Brain microvascular endothelial cell (primary cell): ENCODE measurements around the gene KCNJ15.

Source experiments
- DNase-seq: peaks from one replicate; pipeline ENCODE4 v3.0.0-alpha.2; 2020
- H3K27ac ChIP-seq: fragments of 250-450 bp; sonication (Bioruptor Pico); 2 replicates; pipeline ENCODE4 v1.5.1; 2020; ENCODE audit warnings: mild to moderate bottlenecking, moderate library complexity
- H3K27me3 ChIP-seq: fragments of 250-450 bp; sonication (Bioruptor Pico); replicated peaks from 2 replicates; pipeline ENCODE4 v1.5.1; 2020; ENCODE audit warnings: mild to moderate bottlenecking
- H3K36me3 ChIP-seq: fragments of 250-450 bp; sonication (Bioruptor Pico); replicated peaks from 2 replicates; pipeline ENCODE4 v1.5.1; 2020; ENCODE audit warnings: mild to moderate bottlenecking
- H3K4me3 ChIP-seq: 2 replicates; pipeline ENCODE4 v1.5.1; 2011; ENCODE audit warnings: low read depth, mild to moderate bottlenecking, control low read depth, low read length, moderate library complexity
- in situ Hi-C: cut with HindIII; loops from 2 replicates; pipeline ENCODE4 v1.10.0; 2017; ENCODE audit warnings: low sequenced_read_pairs, low pct_ligation_motif_present
- TF ChIP-seq, protein P1 (sequence below): IDR thresholded peaks from 2 replicates; pipeline ENCODE4 v1.5.1; 2011; ENCODE audit warnings: low read depth, mild to moderate bottlenecking, moderate library complexity, low read length, control low read depth, inconsistent platforms; ENCODE audit errors: missing control alignments

KCNJ15 gene

DNA sequence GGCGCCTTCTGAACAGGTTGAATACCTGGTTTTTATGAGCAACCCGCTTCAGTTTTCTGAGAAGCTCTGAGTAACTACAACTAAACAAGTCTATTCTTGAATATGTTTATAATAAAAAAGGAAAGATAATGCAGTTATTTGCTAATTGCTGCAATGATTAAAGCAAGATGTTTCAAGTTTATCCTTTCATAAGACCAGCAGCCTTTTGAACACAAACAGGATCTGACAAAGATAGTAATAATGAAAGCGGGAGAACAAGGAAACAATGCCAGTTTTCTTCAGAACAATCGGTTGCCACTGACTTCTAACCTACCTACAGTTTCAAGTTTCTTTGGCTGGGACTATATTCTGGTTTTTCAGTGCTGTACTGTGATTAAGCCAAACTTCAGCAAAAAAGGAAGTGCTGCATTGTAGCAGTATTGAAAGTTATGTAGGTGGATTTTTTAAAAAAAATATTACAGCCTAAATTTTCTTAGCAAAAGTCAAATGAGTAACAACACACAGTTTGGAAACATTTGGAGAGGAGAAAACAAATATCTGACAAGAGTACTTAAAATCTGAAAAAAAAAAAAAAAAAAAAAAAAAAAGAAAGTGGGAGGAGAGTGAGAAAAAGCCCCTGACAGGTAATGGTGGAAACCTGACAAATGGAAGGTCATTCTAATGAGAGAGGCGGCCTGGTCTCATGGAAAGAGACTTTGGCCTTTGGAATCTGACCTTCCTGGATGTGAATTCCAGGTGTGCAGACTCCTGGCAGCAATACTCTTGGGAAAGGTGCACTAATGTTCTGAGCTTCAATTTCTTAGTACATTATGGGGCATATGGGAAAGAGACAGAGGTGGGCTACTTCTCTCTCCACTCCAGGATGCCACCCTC lies 11.4 kb downstream of the KCNJ15 start:
- no peak for DNase-seq

DNA sequence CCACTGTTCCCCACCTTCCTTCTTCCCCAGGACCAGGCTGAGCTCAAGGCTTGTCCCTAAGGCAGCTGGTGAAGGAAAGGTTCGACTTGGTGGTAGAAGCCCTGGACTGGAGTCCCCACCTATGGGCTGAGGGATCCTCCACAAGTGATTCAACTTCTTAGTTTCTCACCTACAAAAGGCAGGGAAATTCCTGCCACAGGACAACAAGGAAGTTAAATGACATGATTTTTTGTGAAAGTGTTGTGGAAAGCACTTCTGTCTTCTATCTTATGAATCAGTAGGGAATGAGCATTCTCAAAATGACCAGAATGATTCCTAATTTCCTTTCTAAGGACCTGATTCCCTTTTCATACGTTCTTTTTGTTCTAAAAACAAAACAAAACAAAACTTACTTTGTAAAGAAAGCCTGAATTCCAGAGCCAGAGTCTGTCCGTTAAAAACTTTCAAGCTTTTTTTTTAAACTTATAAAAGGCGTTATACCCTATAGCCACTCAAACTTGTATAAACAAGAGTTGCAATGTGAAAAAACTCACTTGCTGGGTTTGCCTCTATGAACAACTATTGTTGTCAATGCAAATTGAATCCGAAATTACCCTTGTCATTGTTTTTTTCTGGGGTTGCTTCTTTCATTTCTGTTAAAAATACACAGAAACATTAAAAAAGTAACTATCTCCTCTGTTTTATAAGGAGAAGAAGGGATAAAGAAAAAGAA lies 12.2 kb downstream of the KCNJ15 start:
- H3K27ac ChIP-seq = no peak overlapping the region
- H3K36me3 ChIP-seq = no peaks in the 10 kb centered on the region
- no peak for DNase-seq
- H3K4me3 ChIP-seq = no peak overlapping the region
- in situ Hi-C loops = no loop called here
- no peaks in the 10 kb centered on the region for H3K27me3 ChIP-seq
- TF ChIP-seq, protein P1, sequence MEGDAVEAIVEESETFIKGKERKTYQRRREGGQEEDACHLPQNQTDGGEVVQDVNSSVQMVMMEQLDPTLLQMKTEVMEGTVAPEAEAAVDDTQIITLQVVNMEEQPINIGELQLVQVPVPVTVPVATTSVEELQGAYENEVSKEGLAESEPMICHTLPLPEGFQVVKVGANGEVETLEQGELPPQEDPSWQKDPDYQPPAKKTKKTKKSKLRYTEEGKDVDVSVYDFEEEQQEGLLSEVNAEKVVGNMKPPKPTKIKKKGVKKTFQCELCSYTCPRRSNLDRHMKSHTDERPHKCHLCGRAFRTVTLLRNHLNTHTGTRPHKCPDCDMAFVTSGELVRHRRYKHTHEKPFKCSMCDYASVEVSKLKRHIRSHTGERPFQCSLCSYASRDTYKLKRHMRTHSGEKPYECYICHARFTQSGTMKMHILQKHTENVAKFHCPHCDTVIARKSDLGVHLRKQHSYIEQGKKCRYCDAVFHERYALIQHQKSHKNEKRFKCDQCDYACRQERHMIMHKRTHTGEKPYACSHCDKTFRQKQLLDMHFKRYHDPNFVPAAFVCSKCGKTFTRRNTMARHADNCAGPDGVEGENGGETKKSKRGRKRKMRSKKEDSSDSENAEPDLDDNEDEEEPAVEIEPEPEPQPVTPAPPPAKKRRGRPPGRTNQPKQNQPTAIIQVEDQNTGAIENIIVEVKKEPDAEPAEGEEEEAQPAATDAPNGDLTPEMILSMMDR = no peak

More for the DNA sequence above, 11.4 kb downstream of the KCNJ15 start:
- in situ Hi-C loops = no loop called here
- TF ChIP-seq, protein P1 = no peak
- Histone ChIP-seq H3K27me3 (no peaks in the 10 kb centered on the region), H3K27ac (no peak overlapping the region), H3K4me3 (no peak overlapping the region), H3K36me3 (no peaks in the 10 kb centered on the region)

DNA sequence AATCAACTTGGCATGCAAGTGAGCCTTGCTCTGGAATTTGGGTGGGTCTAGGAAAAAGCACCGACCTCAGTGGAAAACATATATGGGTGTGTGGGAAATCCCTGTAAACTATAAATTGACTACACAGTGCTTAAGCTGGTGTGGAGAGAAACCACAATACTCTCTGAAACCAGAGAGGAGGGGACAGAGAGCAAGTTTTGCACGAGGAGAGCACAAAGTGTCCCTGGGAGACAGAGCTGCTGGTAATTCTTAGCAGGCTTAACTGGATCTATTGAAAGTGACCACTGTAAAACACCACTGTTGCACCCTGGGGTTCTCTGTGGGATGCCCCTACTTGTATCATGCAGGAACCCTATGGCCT lies 12.8 kb downstream of the KCNJ15 start:
- no peak for DNase-seq
- no peaks in the 10 kb centered on the region for H3K36me3 ChIP-seq
- TF ChIP-seq, protein P1 = no peak
- in situ Hi-C loops = no loop called here
- H3K27me3 ChIP-seq = no peaks in the 10 kb centered on the region
- no peak overlapping the region for H3K27ac ChIP-seq
- H3K4me3 ChIP-seq = no peak overlapping the region

DNA sequence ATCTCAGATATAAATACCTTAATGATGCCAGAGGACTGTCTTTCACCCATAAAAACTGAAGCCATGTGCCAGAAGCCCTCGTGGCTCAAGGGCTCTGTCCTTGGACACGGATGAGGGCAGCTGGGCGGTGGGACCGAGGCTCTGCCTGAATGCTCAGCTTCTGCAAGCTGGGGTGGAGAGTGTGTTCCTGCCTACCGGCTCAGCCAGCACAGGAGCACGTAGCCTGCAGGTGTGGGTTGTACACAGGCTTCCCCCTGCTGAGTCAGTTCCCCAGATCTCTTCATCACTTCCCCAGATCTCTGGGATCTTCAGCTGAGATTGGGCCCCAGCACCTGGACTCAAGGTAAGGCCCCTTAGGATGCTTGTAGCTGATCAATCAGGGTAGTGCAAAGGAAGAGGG lies 15.4 kb downstream of the KCNJ15 start:
- H3K27me3 ChIP-seq = no peaks in the 10 kb centered on the region
- TF ChIP-seq, protein P1 = no peak
- no peak overlapping the region for H3K27ac ChIP-seq
- H3K4me3 ChIP-seq = no peak overlapping the region
- no peaks in the 10 kb centered on the region for H3K36me3 ChIP-seq
- in situ Hi-C loops = no loop called here
- DNase-seq = no peak

DNA sequence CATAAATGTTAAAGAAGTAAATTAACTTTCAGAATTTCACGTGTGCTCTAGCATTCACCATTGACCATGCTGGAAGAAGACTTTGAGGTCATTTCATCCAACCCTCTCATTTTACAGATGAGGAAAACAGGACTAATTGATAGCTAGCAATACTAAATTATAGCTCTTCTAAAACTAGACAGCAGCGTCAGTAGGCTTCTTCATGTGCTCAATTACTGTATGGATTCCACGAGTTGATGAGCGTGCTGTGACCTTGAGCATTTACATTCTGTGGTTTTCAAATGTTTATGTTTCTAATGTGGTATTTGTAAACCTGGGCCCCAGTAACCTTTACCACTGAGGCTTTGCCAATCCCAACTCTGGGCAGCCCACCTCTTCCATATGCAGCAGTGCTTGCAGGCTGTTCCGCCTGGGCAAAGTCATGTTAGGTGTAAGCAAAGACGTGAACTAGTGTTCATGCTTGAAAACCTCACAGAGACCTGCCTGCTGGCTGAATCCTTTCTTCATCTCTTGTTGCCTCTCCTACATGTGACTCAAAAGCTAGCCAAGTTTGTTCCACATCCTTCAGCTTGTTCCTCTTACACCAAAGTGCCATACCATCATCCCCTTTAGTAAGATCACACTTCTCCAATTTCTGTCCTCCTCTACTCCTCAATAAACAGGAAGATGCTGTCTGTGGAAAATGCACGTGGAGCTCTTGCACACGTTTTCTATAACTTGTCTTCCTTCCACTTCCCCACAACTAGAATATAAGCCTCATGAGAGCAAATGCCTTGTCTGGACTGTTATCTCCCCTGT lies 17.2 kb downstream of the KCNJ15 start:
- no peak overlapping the region for H3K4me3 ChIP-seq

More for the DNA sequence above, 17.2 kb downstream of the KCNJ15 start:
- no peaks in the 10 kb centered on the region for H3K27me3 ChIP-seq
- TF ChIP-seq, protein P1 = no peak
- H3K27ac ChIP-seq = no peak overlapping the region
- in situ Hi-C loops = no loop called here
- H3K36me3 ChIP-seq = no peaks in the 10 kb centered on the region
- no peak for DNase-seq
